Activated naive CD4-positive, alpha-beta T cell treated with anti-CD3 and anti-CD28 coated beads, Interleukin-2, amount 50 U/mL, for 24 hours (primary cell): ENCODE data around the gene ANAPC15.
"Not testable (repeated sequence)": the region's sequence is repeated elsewhere in the genome, so short reads cannot be mapped to it uniquely, and the experiment has no call there.

Experiments used
- H3K27ac Mint-ChIP-seq: one replicate; pipeline ENCODE4 v1.8.0; 2021; ENCODE audit warnings: mild to moderate bottlenecking, mixed read lengths
- H3K27me3 Mint-ChIP-seq: one replicate; pipeline ENCODE4 v1.8.0; 2021; ENCODE audit warnings: mixed read lengths
- H3K36me3 Mint-ChIP-seq: one replicate; pipeline ENCODE4 v1.8.0; 2021; ENCODE audit warnings: mixed read lengths
- H3K4me1 Mint-ChIP-seq: one replicate; pipeline ENCODE4 v1.8.0; 2021; ENCODE audit warnings: mixed read lengths
- H3K4me3 Mint-ChIP-seq: one replicate; pipeline ENCODE4 v1.8.0; 2021; ENCODE audit warnings: mild to moderate bottlenecking, mixed read lengths
- H3K9me3 Mint-ChIP-seq: one replicate; pipeline ENCODE4 v1.8.0; 2021; ENCODE audit warnings: mixed read lengths

The ANAPC15 gene

GRCh38 chr11:72112143-72112977, at the start of gene ANAPC15:
Gene ANAPC15 (minus strand): TSS chr11:72112695. CDS start chr11:72111276, 1,419 bp downstream.
- Mint-ChIP-seq H3K27me3 (no peaks in the 10 kb centered on the region), H3K27ac (peak within 1 kb of the TSS; percentile 100), H3K9me3 (no peaks in the 10 kb centered on the region), H3K36me3 (peaks cover 8% of the 10 kb centered on the region), H3K4me1 (peaks cover 29% of the 10 kb centered on the region), H3K4me3 (peak within 1 kb of the TSS; percentile 97)

GRCh38 chr11:72160319-72160718, 47.8 kb upstream of the ANAPC15 start:
- Mint-ChIP-seq H3K9me3 (no peaks in the 10 kb centered on the region), H3K4me3 (no peak overlapping the region), H3K27me3 (peaks cover 4% of the 10 kb centered on the region), H3K36me3 (no peaks in the 10 kb centered on the region), H3K27ac (no peak overlapping the region), H3K4me1 (no peaks in the 10 kb centered on the region)

- Mint-ChIP-seq H3K27ac (no peak overlapping the region), H3K4me1 (no peaks in the 10 kb centered on the region), H3K36me3 (no peaks in the 10 kb centered on the region), H3K27me3 (peaks cover 6% of the 10 kb centered on the region), H3K9me3 (no peaks in the 10 kb centered on the region), H3K4me3 (no peak overlapping the region)
Measured at GRCh38 chr11:72157131-72157530, 44.6 kb upstream of the ANAPC15 start.

GRCh38 chr11:72155751-72156150, 43.3 kb upstream of the ANAPC15 start:
- no peaks in the 10 kb centered on the region for H3K4me1 Mint-ChIP-seq
- H3K9me3 Mint-ChIP-seq: no peaks in the 10 kb centered on the region
- H3K36me3 Mint-ChIP-seq: no peaks in the 10 kb centered on the region
- no peak overlapping the region for H3K27ac Mint-ChIP-seq
- H3K27me3 Mint-ChIP-seq: peaks cover 4% of the 10 kb centered on the region
- no peak overlapping the region for H3K4me3 Mint-ChIP-seq

GRCh38 chr11:72154816-72155215, 42.3 kb upstream of the ANAPC15 start:
- H3K27me3 Mint-ChIP-seq: peaks cover 4% of the 10 kb centered on the region
- H3K4me3 Mint-ChIP-seq: no peak overlapping the region
- no peak overlapping the region for H3K27ac Mint-ChIP-seq
- H3K36me3 Mint-ChIP-seq: no peaks in the 10 kb centered on the region
- H3K9me3 Mint-ChIP-seq: no peaks in the 10 kb centered on the region
- H3K4me1 Mint-ChIP-seq: no peaks in the 10 kb centered on the region

- H3K27ac Mint-ChIP-seq, H3K4me3 Mint-ChIP-seq, H3K36me3 Mint-ChIP-seq, H3K9me3 Mint-ChIP-seq, H3K27me3 Mint-ChIP-seq, H3K4me1 Mint-ChIP-seq: not testable (repeated sequence)
Measured at GRCh38 chr11:72153874-72154273, 41.4 kb upstream of the ANAPC15 start.

GRCh38 chr11:72150882-72151281, 38.4 kb upstream of the ANAPC15 start:
- Mint-ChIP-seq H3K9me3 (no peaks in the 10 kb centered on the region), H3K27me3 (peaks cover 2% of the 10 kb centered on the region), H3K4me3 (no peak overlapping the region), H3K36me3 (no peaks in the 10 kb centered on the region), H3K4me1 (no peaks in the 10 kb centered on the region), H3K27ac (no peak overlapping the region)

GRCh38 chr11:72146625-72147024, 34.1 kb upstream of the ANAPC15 start:
- H3K9me3 Mint-ChIP-seq: no peaks in the 10 kb centered on the region

GRCh38 chr11:72144807-72145565, 32.5 kb upstream of the ANAPC15 start:
- H3K36me3 Mint-ChIP-seq: no peaks in the 10 kb centered on the region
- H3K4me1 Mint-ChIP-seq: peaks cover 4% of the 10 kb centered on the region
- no peak overlapping the region for H3K4me3 Mint-ChIP-seq
- H3K9me3 Mint-ChIP-seq: no peaks in the 10 kb centered on the region
- no peak overlapping the region for H3K27ac Mint-ChIP-seq
- peaks cover 6% of the 10 kb centered on the region for H3K27me3 Mint-ChIP-seq

More at GRCh38 chr11:72146625-72147024, 34.1 kb upstream of the ANAPC15 start:
- H3K4me3 Mint-ChIP-seq: no peak overlapping the region
- H3K27ac Mint-ChIP-seq: no peak overlapping the region
- peaks cover 4% of the 10 kb centered on the region for H3K4me1 Mint-ChIP-seq
- H3K36me3 Mint-ChIP-seq: no peaks in the 10 kb centered on the region
- no peaks in the 10 kb centered on the region for H3K27me3 Mint-ChIP-seq

- H3K36me3 Mint-ChIP-seq, H3K4me3 Mint-ChIP-seq, H3K9me3 Mint-ChIP-seq, H3K4me1 Mint-ChIP-seq, H3K27ac Mint-ChIP-seq, H3K27me3 Mint-ChIP-seq: not testable (repeated sequence)
Measured at GRCh38 chr11:72142543-72142942, 30.0 kb upstream of the ANAPC15 start.

GRCh38 chr11:72142086-72142485, 29.6 kb upstream of the ANAPC15 start:
- not testable (repeated sequence) for H3K4me1 Mint-ChIP-seq, H3K27me3 Mint-ChIP-seq, H3K4me3 Mint-ChIP-seq, H3K36me3 Mint-ChIP-seq, H3K27ac Mint-ChIP-seq, H3K9me3 Mint-ChIP-seq

- Mint-ChIP-seq H3K27ac (no peak overlapping the region), H3K36me3 (no peaks in the 10 kb centered on the region), H3K27me3 (peaks cover 6% of the 10 kb centered on the region), H3K4me3 (no peak overlapping the region), H3K9me3 (no peaks in the 10 kb centered on the region), H3K4me1 (peaks cover 4% of the 10 kb centered on the region)
Measured at GRCh38 chr11:72141066-72141465, 28.6 kb upstream of the ANAPC15 start.

GRCh38 chr11:72140661-72141060, 28.2 kb upstream of the ANAPC15 start:
- Mint-ChIP-seq H3K4me1 (peaks cover 4% of the 10 kb centered on the region), H3K36me3 (no peaks in the 10 kb centered on the region), H3K4me3 (no peak overlapping the region), H3K27me3 (peaks cover 6% of the 10 kb centered on the region), H3K27ac (no peak overlapping the region), H3K9me3 (no peaks in the 10 kb centered on the region)

GRCh38 chr11:72139500-72139899, 27.0 kb upstream of the ANAPC15 start:
- H3K4me3 Mint-ChIP-seq: no peak overlapping the region
- H3K4me1 Mint-ChIP-seq: peaks cover 4% of the 10 kb centered on the region
- no peaks in the 10 kb centered on the region for H3K9me3 Mint-ChIP-seq
- no peak overlapping the region for H3K27ac Mint-ChIP-seq
- no peaks in the 10 kb centered on the region for H3K36me3 Mint-ChIP-seq
- peaks cover 6% of the 10 kb centered on the region for H3K27me3 Mint-ChIP-seq

- Mint-ChIP-seq H3K27ac (no peak overlapping the region), H3K27me3 (peaks cover 6% of the 10 kb centered on the region), H3K36me3 (no peaks in the 10 kb centered on the region), H3K4me1 (peaks cover 2% of the 10 kb centered on the region), H3K4me3 (no peak overlapping the region), H3K9me3 (no peaks in the 10 kb centered on the region)
Measured at GRCh38 chr11:72138821-72139390, 26.4 kb upstream of the ANAPC15 start.

- no peak overlapping the region for H3K4me3 Mint-ChIP-seq
- H3K36me3 Mint-ChIP-seq: no peaks in the 10 kb centered on the region
- no peaks in the 10 kb centered on the region for H3K4me1 Mint-ChIP-seq
- peaks cover 7% of the 10 kb centered on the region for H3K27me3 Mint-ChIP-seq
- no peaks in the 10 kb centered on the region for H3K9me3 Mint-ChIP-seq
- no peak overlapping the region for H3K27ac Mint-ChIP-seq
Measured at GRCh38 chr11:72136684-72137262, 24.3 kb upstream of the ANAPC15 start.
